Non-pigmented ciliary epithelial cell (primary cell): Measurements from ENCODE around the gene GOT1.

ENCODE experiments used
- DNase-seq: peaks from one replicate; pipeline ENCODE4 v3.0.0-alpha.2; 2010; ENCODE audit warnings: low read depth

The GOT1 gene

GRCh38 chr10:99395750-99396445, 34.5 kb downstream of the GOT1 start:
- peak; percentile 75 for DNase-seq

DNA sequence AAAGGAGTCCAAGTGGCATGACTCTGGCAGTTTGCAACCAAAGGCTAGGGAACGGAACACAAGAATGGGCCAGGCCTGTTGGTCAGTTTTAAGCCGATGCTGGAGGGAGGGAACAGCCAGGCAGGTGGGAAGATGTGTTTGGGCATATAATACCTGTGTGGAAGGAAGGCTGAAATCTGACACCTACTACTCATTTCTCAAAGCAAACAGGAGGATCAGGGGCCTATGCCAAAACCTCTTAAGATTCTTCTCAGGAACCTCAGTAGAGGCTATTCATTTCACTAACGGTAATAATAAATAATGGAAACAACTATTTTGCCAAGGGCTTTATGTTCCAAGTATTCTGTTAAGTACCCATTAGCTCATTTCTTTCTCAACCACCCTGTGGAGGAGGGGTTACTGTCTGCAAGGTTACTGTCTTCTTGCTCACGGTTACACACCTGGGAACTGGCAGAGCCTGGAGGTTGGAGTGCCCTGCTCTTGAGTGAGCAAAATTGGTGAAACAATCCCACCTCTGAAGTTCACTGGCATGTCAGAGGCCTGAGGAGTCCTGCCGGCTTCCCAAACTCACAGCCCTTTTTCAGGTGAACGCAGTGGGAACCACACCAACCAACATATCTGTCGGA, 35.5 kb downstream of the GOT1 start:
- DNase-seq, result no peak

DNA sequence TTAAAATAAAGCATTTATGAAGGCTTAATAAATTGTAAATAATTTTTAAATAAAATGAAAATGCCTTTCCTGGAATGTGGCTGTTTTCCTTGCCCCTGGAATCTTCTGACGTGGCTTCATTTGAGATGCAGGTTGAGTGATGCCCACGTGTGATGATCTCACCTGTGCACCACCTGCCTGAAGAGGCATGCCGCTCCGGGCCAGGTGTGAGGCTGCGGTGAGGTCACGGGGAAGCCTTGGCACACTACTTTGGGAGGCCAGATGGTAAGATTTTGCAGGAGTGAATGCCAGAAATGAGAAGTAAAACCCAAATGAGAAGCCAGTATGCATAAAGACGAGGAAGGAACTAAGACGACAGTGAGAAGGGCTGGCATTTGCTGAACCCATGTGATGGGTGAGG, 36.2 kb downstream of the GOT1 start:
- no peak for DNase-seq

DNA sequence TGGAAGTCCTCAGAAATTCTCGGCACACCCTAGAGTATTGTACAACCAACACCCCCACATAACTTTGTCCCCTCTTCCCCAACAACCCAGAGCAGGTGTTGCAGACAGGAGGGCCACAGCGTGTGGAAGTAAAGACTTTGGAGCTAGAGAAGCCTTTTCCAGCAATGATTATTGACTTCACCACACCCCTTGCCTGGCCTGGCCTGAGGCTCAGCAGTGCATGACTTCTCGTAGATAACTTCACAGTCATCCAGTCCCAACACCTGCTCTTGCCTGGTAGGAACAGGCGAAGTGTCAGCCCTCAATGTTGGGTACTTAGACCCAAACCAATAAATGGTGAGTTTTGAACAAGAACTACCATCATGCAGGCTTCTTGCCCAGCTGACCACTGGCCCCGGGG, 36.7 kb downstream of the GOT1 start:
- DNase-seq, result no peak

GRCh38 chr10:99393036-99393435, 37.4 kb downstream of the GOT1 start:
- no peak for DNase-seq

DNA sequence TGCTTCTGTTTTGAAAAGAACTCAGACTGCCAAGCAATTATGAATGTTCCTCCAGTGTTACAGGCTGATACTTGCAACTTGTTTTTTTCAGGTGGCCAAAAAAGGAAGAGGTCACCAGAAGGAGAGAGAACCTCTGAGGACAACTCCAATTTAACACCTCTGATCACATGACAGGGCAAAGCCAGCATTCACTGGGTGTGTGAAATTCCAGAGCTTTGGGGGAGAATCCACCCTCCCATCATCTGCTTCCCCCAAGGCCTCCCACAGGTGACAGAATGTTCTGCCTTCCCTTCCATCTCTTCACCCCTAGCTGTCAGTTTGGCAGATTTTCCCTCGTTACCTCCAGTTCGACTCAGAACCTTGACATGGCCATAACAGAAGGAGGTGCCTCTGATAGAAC, 39.1 kb downstream of the GOT1 start:
- no peak for DNase-seq

DNA sequence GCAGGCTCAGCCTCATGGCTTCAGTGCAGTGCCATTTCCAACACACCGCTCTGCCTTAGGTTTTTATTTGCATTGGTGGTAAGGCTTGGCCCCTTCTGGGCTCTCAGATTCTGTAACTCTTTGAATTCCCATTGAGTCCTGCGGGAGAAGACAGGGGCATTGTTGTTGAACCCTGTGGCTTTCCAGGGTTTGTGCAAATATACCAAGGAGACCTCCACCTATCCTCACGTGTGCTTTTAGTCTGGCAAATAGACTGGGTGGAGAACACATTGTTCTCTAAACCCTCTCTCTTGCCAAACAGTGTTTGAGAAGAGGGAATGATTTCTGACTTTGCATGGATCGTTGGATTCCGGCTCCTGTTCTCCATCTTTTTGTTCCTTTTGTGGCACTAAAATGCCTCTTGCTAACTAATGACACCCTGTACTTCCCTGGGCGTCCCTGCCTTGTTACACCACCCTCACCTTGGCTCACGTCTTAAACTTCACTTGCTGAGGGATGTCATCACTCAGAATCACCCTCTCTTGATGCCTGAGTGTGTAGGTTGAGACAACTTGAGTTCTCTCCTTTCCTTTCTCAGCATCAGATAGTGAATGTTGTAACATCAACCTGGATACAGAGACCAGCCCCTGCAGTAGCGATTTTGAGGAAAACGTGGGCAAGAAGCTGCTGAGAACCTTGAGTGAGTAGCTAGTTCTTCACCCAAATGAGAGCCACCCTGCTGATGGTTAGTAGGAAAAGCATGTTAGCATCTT, 40.5 kb downstream of the GOT1 start:
- no peak for DNase-seq

DNA sequence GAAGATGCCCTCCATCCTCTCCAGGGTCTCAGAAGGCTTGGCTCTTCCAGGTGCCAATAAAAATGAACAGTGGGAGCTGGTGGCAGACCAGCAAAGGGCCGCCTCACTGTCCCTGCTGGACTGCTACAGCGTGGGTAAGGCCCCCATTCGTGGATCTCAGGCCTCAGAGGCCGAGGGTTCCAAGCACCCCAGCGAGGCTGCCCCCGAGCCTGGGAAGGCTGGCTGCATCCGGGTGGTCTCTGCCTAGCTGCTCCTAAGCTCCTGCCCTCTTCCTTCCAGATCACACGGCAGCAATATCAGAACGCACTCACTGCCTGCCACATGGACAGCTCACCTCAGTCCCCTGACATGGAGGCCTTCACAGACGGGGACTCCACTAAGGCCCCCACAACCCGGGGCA, 42.9 kb downstream of the GOT1 start:
- no peak for DNase-seq

GRCh38 chr10:99387071-99387470, 43.4 kb downstream of the GOT1 start:
- DNase-seq, result no peak

- DNase-seq, result no peak
These were observed 48.2 kb downstream of the GOT1 start for GRCh38 chr10:99382176-99382575.

DNA sequence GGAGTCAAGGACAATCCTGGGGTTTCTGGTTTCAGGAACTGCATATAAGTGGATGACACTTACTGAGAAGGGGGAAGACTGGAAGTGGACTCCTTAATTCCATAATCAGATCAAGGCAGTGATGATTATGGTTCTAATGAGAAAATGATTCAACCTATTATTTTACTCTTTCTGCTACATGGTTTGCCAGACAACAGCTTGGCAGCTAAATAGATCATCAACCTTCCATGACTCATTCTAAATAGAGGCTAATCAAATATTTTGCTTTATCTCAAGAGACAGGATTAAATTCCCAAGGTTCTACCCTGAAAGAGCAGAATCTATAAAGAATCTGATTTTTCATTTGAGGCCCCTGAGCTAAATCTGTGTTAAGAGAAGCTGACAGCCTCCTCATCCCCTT, 55.0 kb downstream of the GOT1 start:
- DNase-seq, result no peak

GRCh38 chr10:99374972-99375371, 55.5 kb downstream of the GOT1 start:
- no peak for DNase-seq

- DNase-seq, result no peak
These were observed 55.9 kb downstream of the GOT1 start for GRCh38 chr10:99374526-99374925.

DNA sequence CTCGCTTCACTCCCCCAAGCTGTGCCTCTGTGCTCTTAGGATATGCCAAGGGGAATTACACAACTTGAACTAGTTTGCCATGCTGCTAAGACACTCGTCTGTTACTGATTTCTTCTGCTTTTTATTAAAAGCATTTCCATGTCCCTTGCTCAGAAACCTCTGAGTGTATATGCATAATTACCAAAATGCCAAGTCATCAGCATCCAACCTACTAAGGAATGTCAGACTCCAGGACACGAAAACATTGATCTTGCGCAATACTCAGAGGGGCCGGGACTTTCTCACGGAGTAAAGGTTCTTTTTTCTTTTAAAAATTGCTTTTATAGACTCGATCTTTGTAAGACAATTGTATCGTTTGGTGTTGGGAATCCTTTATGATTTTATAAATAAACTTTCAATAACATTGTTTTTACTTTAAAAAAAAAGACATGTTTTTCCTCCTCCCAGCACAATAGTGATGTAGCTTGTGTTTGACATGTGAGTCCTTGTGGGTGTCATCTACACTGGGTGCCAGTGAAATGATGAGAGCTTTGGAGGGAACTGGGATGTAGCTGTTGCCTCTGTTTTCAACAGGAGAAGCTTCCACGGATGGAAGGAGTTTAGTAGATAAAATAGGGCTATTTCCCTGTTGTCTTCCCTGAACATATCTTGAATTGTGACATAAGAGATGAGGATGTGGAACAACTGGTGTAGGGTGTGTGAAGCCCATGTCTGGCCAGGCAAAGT, 57.7 kb downstream of the GOT1 start:
- no peak for DNase-seq

GRCh38 chr10:99370993-99371392, 59.4 kb downstream of the GOT1 start:
- no peak for DNase-seq

DNA sequence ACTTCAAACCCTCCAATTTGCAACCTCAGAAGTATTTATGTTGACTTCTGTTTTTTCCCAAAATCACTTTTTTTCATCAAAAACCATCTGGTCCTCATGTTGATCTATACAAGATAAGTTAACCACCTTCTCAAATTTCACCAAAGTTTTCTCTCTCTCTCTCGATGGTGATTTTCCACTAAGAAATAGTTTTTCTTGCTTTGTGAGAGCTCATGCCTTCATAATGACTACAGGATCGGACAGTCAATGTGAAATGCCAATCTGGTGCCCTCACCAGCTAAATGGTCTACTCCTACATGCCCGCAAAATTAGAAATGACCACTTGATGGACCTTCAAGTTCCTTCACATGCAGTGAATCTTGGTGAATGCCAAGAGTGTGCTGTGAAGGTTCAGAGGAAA, 60.9 kb downstream of the GOT1 start:
- DNase-seq, result no peak

DNA sequence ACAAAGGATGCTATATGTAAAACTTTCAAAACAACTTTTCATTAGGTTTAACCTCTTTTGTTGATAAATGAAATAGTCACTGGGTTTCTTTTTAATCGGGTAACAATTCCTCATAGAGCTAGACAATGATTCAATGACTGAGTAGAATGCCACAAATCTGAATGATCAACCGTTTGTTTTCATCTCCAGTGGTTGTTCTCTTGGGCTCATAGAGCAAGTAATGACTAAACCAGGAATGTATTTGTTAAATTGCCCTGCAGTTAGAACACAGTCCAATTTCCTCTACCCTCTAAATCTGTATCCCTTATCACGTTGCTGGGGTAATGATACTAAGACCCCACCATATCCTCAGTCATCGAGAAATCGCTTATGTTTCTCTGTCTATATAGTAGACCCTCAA, 61.3 kb downstream of the GOT1 start:
- DNase-seq, result no peak

- DNase-seq, result no peak
These were observed 61.8 kb downstream of the GOT1 start for GRCh38 chr10:99368646-99369045.

- no peak for DNase-seq
These were observed 63.8 kb downstream of the GOT1 start for GRCh38 chr10:99366666-99367065.

DNA sequence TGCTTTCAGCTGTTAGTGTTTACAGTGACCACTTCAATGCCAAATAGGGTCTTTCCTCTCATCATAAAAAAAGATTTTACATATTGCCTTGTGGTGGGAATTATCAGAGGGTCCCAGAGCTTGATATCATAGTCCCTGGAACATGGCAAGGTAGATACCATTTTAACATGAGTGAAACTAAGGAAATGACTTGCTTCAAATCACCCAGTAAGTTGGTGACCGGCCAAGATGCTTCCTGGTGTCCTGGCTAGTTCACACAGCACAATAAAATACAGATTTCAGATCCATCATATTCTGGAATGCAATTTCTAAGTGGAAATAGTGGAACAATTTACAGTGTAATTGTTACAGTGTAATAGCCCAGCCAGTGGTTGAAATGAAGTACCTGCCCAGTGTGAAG, 64.7 kb downstream of the GOT1 start:
- no peak for DNase-seq

DNA sequence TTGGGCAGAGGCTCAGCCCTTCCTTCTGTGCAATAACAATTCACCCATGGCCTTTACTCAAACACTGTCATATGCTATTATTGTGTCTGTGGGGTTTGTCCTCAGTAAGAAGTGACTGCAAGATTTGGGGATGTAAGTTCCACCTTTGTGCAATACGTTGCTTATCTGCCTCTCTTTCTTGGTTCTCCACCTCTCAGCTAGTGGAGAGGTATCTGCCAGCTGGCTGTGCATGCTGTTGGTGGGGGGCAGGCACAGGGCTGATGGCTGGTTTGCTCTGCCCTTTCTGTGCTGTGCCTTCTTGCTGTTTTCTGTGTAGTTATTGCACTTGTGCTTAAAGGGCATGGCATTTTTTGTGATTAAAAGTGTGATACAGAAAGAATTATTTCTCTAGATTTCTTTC, 65.1 kb downstream of the GOT1 start:
- DNase-seq, result no peak

GRCh38 chr10:99364125-99364524, 66.3 kb downstream of the GOT1 start:
- no peak for DNase-seq

- DNase-seq, result no peak
These were observed 69.5 kb downstream of the GOT1 start for GRCh38 chr10:99360934-99361333.
